Retina (tissue), 1 donor: Measurements from ENCODE around the gene DFFB.

Experiments used
- DNase-seq: peaks from one replicate; pipeline ENCODE4 v3.0.0-alpha.2; 2016

DFFB gene

GRCh38 chr1:3898994-3899753 lies 41.9 kb downstream of the DFFB start:
- no peak for DNase-seq

DNA sequence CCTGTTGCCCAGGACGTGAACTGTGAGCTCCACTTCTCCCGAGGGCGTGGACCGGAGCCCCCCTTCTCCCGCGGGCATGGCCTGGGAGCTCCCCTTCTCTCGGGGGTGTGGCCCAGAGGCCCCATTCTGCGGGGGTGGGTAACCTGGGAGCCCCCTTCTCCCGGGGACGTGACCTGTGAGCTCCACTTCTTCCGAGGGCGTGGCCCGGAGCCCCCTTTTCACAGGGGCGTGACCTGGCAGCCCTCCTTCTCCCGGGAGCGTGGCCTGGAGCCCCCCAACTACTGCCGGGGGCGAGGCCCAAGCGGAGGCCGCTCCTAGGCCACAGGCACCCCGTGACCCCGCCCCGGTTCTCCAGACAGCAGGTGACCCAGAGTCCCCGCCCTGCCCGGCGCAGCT lies 42.5 kb downstream of the DFFB start:
- no peak for DNase-seq

- peak; percentile 99 for DNase-seq
Observed at GRCh38 chr1:3900150-3900968, 43.1 kb downstream of the DFFB start, which contains the start of gene C1orf174. Gene C1orf174 (minus strand): TSS chr1:3900272. CDS start chr1:3900186, 86 bp downstream.

- peak; percentile 97 for DNase-seq
Observed at GRCh38 chr1:3900969-3901529, 43.8 kb downstream of the DFFB start.

GRCh38 chr1:3902111-3902511 lies 44.8 kb downstream of the DFFB start:
- DNase-seq: no peak

- DNase-seq: no peak
Observed at GRCh38 chr1:3902571-3903091, 45.4 kb downstream of the DFFB start.

GRCh38 chr1:3903141-3904005 lies 46.1 kb downstream of the DFFB start:
- DNase-seq: no peak

- DNase-seq: no peak
Observed at GRCh38 chr1:3904006-3904842, 46.9 kb downstream of the DFFB start.

GRCh38 chr1:3904843-3905185 lies 47.5 kb downstream of the DFFB start:
- no peak for DNase-seq

DNA sequence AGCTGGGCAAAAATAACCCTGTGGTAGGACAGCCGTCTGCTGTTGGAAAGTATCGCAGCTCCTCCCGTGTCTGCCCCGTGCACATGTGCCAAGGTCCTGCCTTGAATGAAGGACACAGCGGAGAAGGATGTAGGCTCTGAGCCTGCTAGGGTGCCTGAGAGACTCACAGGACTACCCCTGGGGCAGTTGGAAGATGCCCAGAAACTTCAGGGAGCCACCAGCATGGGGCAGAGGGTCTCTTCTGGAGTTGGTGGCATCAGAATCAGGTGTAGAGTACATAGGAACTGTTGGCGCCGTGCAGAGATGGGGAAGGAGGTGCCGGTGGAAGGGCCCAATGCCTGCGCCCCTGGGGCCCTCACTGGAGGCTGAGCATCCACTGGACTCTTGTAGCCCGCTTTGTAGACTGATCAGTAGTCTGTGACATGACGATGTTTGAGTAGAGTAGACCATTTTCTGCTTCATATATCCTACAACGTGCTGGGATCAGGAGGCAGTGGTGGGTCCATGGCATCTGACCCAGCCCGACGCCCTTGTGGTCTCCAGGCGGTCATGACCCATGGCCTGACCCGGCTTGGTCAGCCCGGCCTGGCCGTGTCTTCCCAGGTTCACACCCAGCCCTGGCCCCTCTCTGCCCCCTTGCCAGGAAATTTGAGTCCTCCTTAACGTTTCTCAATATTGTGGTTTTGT lies 48.1 kb downstream of the DFFB start:
- no peak for DNase-seq

DNA sequence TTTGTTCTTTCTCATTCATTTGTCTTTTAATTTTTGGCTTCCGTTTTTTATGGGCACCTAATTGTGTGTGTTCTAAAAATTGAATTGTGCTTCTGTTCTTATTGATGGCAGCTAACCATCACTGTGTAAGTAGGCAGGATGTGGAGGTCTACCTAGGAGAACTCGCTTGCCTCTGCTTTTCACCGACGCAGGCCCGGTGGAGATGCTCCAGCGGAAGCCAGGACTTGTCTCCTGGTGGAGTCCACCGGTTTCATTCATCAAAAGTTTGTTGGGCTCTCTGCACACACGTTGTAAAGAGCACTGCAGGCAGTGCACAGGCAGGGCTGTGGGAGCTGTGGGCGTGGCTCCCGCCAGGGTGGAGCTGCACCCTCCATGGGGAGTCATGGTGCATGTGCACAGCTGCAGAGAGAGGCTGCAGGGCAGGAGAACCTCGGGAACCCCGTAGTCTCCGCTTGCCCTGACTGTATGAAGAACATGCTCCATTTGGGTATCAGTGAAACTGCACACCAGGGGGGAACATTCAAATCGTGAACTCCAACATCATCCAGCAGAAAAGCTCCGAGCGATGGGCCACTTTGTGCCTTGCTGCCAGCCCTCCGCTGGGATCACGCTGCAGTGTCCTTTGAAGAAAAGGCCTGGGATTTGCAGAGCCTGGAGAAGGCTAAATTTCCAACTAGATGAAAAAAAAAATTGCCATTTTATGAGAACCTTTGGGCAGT lies 48.8 kb downstream of the DFFB start:
- DNase-seq: no peak

DNA sequence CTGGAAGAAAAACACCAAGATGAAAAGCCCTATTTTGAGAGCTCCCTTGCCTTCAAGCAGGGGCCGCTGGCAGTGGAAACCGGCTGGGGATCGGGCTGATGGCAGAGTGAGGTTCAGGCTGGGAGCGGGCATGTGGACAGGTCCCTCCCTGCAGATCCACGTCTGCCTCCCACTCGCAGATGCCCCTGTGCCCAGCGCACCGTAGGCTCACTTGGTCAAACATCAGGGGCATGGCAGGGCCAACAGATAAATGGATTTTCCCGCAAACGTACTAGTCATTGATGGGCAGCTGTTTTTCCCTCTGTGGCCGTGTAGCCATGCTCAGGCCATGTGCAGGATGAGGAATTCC lies 49.4 kb downstream of the DFFB start:
- DNase-seq: no peak

DNA sequence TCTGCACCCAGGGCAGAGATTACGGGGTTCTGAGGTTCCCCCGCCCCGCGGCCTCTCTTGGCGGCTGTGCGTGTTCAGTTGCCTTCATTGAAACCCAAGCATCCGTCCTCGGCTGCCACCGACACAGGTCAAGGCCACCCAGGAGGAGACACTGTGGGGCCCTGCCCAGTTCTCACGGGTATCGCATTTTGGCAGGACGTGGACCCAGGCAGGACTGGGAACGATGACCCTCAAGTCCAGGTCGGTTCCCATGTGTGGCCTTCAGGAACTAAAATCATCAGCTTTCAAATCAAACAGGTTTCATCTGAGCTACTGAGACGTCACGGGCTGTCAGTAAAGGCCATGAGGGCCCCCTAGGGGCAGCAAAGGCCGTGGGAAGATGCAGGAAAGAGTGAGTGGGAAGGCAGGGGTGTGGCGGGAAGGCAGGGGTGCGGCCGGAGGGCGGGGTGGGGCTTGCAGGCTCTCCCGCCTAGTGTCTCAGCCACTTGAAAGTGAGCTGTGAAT lies 49.8 kb downstream of the DFFB start:
- no peak for DNase-seq

GRCh38 chr1:3907621-3908165 lies 50.4 kb downstream of the DFFB start:
- no peak for DNase-seq

DNA sequence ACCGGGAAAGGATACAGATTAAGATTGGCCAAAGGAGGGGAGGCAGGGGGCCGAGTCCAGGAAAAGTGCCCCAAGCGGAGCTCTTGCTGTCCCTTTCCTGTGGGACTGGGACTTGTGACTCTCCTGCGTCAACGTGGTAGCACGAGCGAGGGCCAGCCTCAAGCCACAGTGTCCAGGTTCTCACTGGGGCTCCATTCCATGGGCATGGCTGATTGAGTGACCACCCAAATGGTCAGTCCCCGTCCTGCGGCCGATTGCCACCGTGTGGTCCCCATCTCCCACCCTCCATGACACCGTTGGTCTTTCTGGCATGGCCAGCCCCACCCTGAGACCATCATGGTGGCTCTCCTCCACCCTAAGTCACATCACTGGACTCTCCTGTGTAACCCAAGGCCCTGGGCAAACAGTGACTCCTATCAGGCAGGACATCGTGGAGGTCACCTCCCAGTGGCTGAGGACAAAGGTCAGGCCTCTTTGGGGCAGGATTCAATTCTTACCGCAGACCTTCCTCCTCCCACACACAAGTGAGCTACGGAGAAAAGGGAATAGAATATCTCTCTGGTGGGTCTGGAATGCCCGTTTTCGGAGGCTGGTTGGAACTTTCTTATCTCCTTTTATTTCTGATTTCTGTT lies 51.7 kb downstream of the DFFB start:
- no peak for DNase-seq

DNA sequence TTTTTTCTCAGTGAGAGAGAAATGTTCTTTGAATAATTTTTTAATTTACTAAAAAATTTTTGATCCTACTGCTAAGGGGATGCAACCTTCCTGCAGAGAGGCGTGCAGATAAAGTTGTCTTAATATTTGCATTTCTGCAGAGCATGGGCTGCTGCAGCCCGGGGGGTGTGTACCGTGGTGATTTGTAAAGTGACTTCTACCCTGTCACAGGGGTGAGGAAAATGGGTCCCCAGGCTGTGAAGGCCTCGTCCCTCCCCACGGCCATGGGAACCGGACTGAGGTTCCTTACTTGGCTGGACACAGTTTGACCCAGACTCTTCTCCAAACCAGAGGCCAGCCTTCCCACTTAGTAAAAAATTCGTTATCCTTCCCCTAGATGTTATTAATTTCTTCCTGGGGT lies 52.3 kb downstream of the DFFB start:
- no peak for DNase-seq

DNA sequence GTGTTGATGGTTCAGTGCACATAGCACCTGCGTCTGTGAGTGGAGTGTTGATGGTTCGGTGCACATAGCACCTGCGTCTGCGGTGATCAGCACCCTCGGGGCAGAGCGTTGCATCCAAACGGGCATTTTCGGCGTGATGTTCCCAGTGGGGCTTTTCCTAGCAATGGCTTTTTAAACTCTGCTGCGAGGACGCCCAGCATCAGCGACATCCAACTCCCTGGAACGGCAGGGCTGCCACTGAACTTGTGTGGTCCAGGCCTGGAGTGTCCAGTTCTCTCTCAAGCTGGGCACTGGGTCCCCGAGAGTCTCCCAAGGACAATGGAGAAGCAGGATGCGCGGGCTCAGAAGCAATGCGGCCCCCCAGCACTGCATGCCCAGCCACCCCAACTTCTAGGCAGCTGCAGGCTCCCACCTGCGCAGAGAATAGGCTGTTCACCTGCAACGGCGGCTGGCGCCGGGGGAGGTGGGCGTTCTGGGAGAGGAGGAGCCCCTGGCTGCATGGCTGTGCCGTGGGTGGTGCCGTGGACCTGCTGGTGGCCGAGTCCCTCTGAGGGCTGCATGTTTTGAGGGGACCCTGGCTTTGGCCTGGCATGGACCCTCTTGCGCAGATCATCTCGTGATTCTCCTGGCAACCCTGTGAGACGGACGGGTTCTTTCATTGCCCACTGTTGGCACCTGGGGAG lies 52.9 kb downstream of the DFFB start:
- DNase-seq: peak; percentile 58

GRCh38 chr1:3910857-3911845 lies 53.9 kb downstream of the DFFB start:
- peak; percentile 90 for DNase-seq
